HCT116 (cell line): Measurements from ENCODE around the gene IL1R1.

Experiments used
- CTCF ChIP-seq, 3 experiments: fragments of 200-600 bp in 1 of 3; sonication (generic) in 1 of 3; IDR thresholded peaks in 2 of 3; conservative IDR thresholded peaks in 1 of 3; 2 replicates each; pipeline ENCODE4 v1.5.1; 2012 to 2017; ENCODE audit warnings: low read depth in 2 of 3, low read length in 2 of 3, antibody characterized with exemption in 1 of 3, borderline replicate concordance in 1 of 3, control low read depth in 1 of 3, mild to moderate bottlenecking in 1 of 3, mixed read lengths in 1 of 3, mixed run types in 1 of 3, moderate library complexity in 1 of 3; ENCODE audit not compliant: insufficient read depth in 1 of 3
- EGR1 ChIP-seq: IDR thresholded peaks from 2 replicates; pipeline ENCODE4 v1.6.1; 2012; ENCODE audit warnings: low read depth
- EZH2 ChIP-seq: fragments of 200-600 bp; sonication (generic); IDR thresholded peaks from 2 replicates; pipeline ENCODE4 v1.6.1; 2017; ENCODE audit warnings: antibody characterized with exemption, mixed run types
- EZH2phosphoT487 ChIP-seq: fragments of 200-600 bp; IDR thresholded peaks from 2 replicates; pipeline ENCODE4 v1.6.1; 2018; ENCODE audit warnings: antibody characterized with exemption, borderline replicate concordance
- JUND ChIP-seq: IDR thresholded peaks from 2 replicates; pipeline ENCODE4 v1.6.1; 2012
- MAX ChIP-seq: IDR thresholded peaks from 2 replicates; pipeline ENCODE4 v1.6.1; 2012
- POLR2A ChIP-seq: IDR thresholded peaks from 2 replicates; pipeline ENCODE4 v1.7.0; 2011; ENCODE audit warnings: borderline replicate concordance; ENCODE audit not compliant: insufficient read depth, insufficient read length; ENCODE audit errors: extremely low read depth
- POLR2AphosphoS5 ChIP-seq: IDR thresholded peaks from 2 replicates; pipeline ENCODE4 v1.6.1; 2011; ENCODE audit warnings: mild to moderate bottlenecking, low read depth, low read length, moderate library complexity
- REST ChIP-seq: IDR thresholded peaks from 2 replicates; pipeline ENCODE4 v1.6.1; 2012; ENCODE audit warnings: low read depth
- SIN3A ChIP-seq: IDR thresholded peaks from 2 replicates; pipeline ENCODE4 v1.6.1; 2012; ENCODE audit warnings: low read depth
- SP1 ChIP-seq: IDR thresholded peaks from 2 replicates; pipeline ENCODE4 v1.6.1; 2012; ENCODE audit warnings: low read depth
- TCF7L2 ChIP-seq: IDR thresholded peaks from 2 replicates; pipeline ENCODE4 v1.7.0; 2011; ENCODE audit warnings: borderline replicate concordance, inconsistent platforms; ENCODE audit not compliant: insufficient read depth, insufficient read length; ENCODE audit errors: extremely low read depth
- YY1 ChIP-seq: IDR thresholded peaks from 2 replicates; pipeline ENCODE4 v1.6.1; 2011; ENCODE audit warnings: low read length, low read depth, moderate library complexity, mild to moderate bottlenecking; ENCODE audit not compliant: insufficient replicate concordance; ENCODE audit errors: extremely low read depth
- ZBTB33 ChIP-seq: IDR thresholded peaks from 2 replicates; pipeline ENCODE4 v1.6.1; 2011; ENCODE audit warnings: mild to moderate bottlenecking, low read length, moderate library complexity; ENCODE audit not compliant: insufficient replicate concordance; ENCODE audit errors: extremely low read depth

GRCh38 chr2:102101097-102101848 is 41.3 kb upstream of the IL1R1 start:
- TF ChIP-seq POLR2A (no peak), ZBTB33 (no peak), CTCF (IDR thresholded peaks at IDR 0.05 in 2 of 3, conservative IDR thresholded peaks at IDR 0.05 in 1 of 3; ENCODE audit: borderline replicate concordance in 1 of 3, insufficient read depth in 1 of 3, low read depth in 2 of 3, low read length in 2 of 3) (no peak), YY1 (no peak), JUND (no peak), EZH2 (no peak), EGR1 (no peak), TCF7L2 (no peak), SP1 (no peak), POLR2AphosphoS5 (no peak), REST (no peak), EZH2phosphoT487 (no peak), SIN3A (no peak), MAX (no peak)
